GM18858 (cell line): ENCODE measurements around the gene POLG.

ENCODE experiments used
- ATAC-seq: cut with Tn5 transposase; IDR thresholded peaks from one replicate; pipeline ENCODE4 v1.9.1; 2021; ENCODE audit not compliant: unreplicated experiment

The POLG gene

GRCh38 chr15:89370120-89370977 is 35.7 kb upstream of the POLG start:
- no peak for ATAC-seq

GRCh38 chr15:89369341-89369947 is 34.8 kb upstream of the POLG start:
- ATAC-seq, result no peak

GRCh38 chr15:89368566-89369223 is 34.1 kb upstream of the POLG start:
- no peak for ATAC-seq

GRCh38 chr15:89367485-89368451 is 33.1 kb upstream of the POLG start:
- ATAC-seq, result no peak

GRCh38 chr15:89366656-89367393 is 32.2 kb upstream of the POLG start:
- no peak for ATAC-seq

- ATAC-seq, result no peak
These were observed 30.9 kb upstream of the POLG start for GRCh38 chr15:89365462-89366065.

- ATAC-seq, result no peak
These were observed 30.3 kb upstream of the POLG start for GRCh38 chr15:89364741-89365450.

GRCh38 chr15:89364341-89364740 is 29.7 kb upstream of the POLG start:
- ATAC-seq, result no peak

- no peak for ATAC-seq
These were observed 29.1 kb upstream of the POLG start for GRCh38 chr15:89363770-89364169.

GRCh38 chr15:89363133-89363532 is 28.5 kb upstream of the POLG start:
- ATAC-seq, result no peak

GRCh38 chr15:89362203-89363101 is 27.8 kb upstream of the POLG start:
- ATAC-seq, result no peak

- no peak for ATAC-seq
These were observed 27.0 kb upstream of the POLG start for GRCh38 chr15:89361451-89362202.

GRCh38 chr15:89360294-89360971 is 25.8 kb upstream of the POLG start:
- no peak for ATAC-seq

GRCh38 chr15:89359471-89360293 is 25.1 kb upstream of the POLG start:
- no peak for ATAC-seq

GRCh38 chr15:89358755-89359439 is 24.3 kb upstream of the POLG start:
- ATAC-seq, result peak; percentile 70

- no peak for ATAC-seq
These were observed 23.8 kb upstream of the POLG start for GRCh38 chr15:89358435-89358754.
